Endothelial cell of umbilical vein (primary cell): ENCODE results near the gene PAX5. TPM values are rescaled to one million over a fixed set of nuclear protein-coding genes. Genes with fewer than 3 reads are reported as not detected.

ENCODE experiments used
- BruUV-seq: library from RNA; stranded (reverse); fragments of 400-500 nt; replicated peaks from 2 replicates; lab custom pipeline; 2021; lab: Mats Ljungman, UMichigan
- CTCF ChIA-PET: fragments of 300-600, 350-600 bp; sonication (Branson Sonifier 250); formaldehyde crosslinking; loops from one replicate; lab custom pipeline; 2021; ENCODE audit warnings: antibody characterized with exemption, inconsistent platforms; lab: Charles Lee
- POLR2A ChIA-PET: fragments of 300-600, 350-600 bp; sonication (Branson Sonifier 250); formaldehyde crosslinking; loops from one replicate; lab custom pipeline; 2021; ENCODE audit warnings: antibody characterized with exemption, inconsistent platforms; lab: Charles Lee
- DNase-seq: peaks from one replicate; pipeline ENCODE4 v3.0.0-alpha.2; 2011; ENCODE audit warnings: low read depth, low spot score
- FAIRE-seq: peaks from 2 replicates; lab custom pipeline; 2011; peaks lifted over from hg19 to GRCh38; lab: Jason Lieb, UNC
- H2AFZ ChIP-seq: 2 replicates; pipeline ENCODE4 v1.6.0; 2012; ENCODE audit warnings: low read depth, low read length, control low read depth, inconsistent platforms
- H3K27ac ChIP-seq: 2 replicates; pipeline ENCODE4 v1.5.1; 2011; ENCODE audit warnings: low read depth, mild to moderate bottlenecking, control low read depth, low read length, moderate library complexity; ENCODE audit not compliant: insufficient read depth
- H3K27me3 ChIP-seq, 2 experiments: 2 replicates each; pipeline versions ENCODE4 v1.6.0 to v1.6.1; 2011; ENCODE audit warnings: low read length in 2 of 2, mixed read lengths in 1 of 2; ENCODE audit not compliant: control insufficient read depth in 2 of 2, insufficient read depth in 2 of 2
- H3K36me3 ChIP-seq, 2 experiments: 2 replicates in 1 of 2; 3 replicates in 1 of 2; pipeline ENCODE4 v1.5.1; 2011; ENCODE audit warnings: low read length in 2 of 2, mild to moderate bottlenecking in 1 of 2, moderate library complexity in 1 of 2; ENCODE audit not compliant: control insufficient read depth in 2 of 2, insufficient read depth in 2 of 2; ENCODE audit errors: extremely low read depth in 1 of 2
- H3K4me1 ChIP-seq: 3 replicates; pipeline ENCODE4 v1.5.1; 2011; ENCODE audit warnings: mild to moderate bottlenecking, low read length; ENCODE audit not compliant: control insufficient read depth, insufficient read depth; ENCODE audit errors: extremely low read depth
- H3K4me2 ChIP-seq: 2 replicates; pipeline ENCODE4 v1.6.1; 2011; ENCODE audit warnings: low read length, control low read depth, mixed read lengths; ENCODE audit not compliant: insufficient read depth
- H3K4me3 ChIP-seq, 3 experiments: fragments of 200-600 bp in 1 of 3; sonication (generic), shearing (Covaris generic) in 1 of 3; replicated peaks in 1 of 3; 2 replicates each; pipeline ENCODE4 v1.5.1; 2011 to 2016; ENCODE audit warnings: control low read depth in 3 of 3, low read length in 3 of 3, mild to moderate bottlenecking in 2 of 3, inconsistent platforms in 1 of 3, low read depth in 1 of 3, moderate library complexity in 1 of 3; ENCODE audit not compliant: insufficient read depth in 1 of 3
- H3K79me2 ChIP-seq: 2 replicates; pipeline ENCODE4 v1.6.0; 2012; ENCODE audit warnings: low read length, inconsistent platforms; ENCODE audit not compliant: control insufficient read depth, insufficient read depth
- H3K9ac ChIP-seq: replicated peaks from 2 replicates; pipeline ENCODE3; 2011; ENCODE audit warnings: low read length, control low read depth; ENCODE audit not compliant: insufficient read depth; ENCODE audit errors: extremely low read depth
- H3K9me1 ChIP-seq: replicated peaks from 3 replicates; pipeline ENCODE4 v1.6.0; 2011; ENCODE audit warnings: mild to moderate bottlenecking, low read length; ENCODE audit not compliant: control insufficient read depth, insufficient read depth; ENCODE audit errors: extremely low read depth
- H3K9me3 ChIP-seq: replicated peaks from 2 replicates; pipeline ENCODE4 v1.5.1; 2012; ENCODE audit warnings: low read length, inconsistent platforms; ENCODE audit not compliant: control insufficient read depth, insufficient read depth
- H4K20me1 ChIP-seq: replicated peaks from 2 replicates; pipeline ENCODE3; 2011; ENCODE audit warnings: mild to moderate bottlenecking, low read length; ENCODE audit not compliant: control insufficient read depth, insufficient read depth; ENCODE audit errors: extremely low read depth
- EZH2 ChIP-seq: IDR thresholded peaks from 2 replicates; pipeline ENCODE4 v1.6.1; 2012; ENCODE audit warnings: borderline replicate concordance, low read depth, mild to moderate bottlenecking, moderate library complexity, low read length, inconsistent platforms; ENCODE audit not compliant: severe bottlenecking
- FOS ChIP-seq: IDR thresholded peaks from 2 replicates; pipeline ENCODE4 v1.6.1; 2011; ENCODE audit warnings: mild to moderate bottlenecking, low read length, moderate library complexity, borderline replicate concordance; ENCODE audit not compliant: insufficient read depth
- GATA2 ChIP-seq: IDR thresholded peaks from 2 replicates; pipeline ENCODE4 v1.7.0; 2011; ENCODE audit warnings: low read depth, mild to moderate bottlenecking, moderate library complexity, mixed read lengths, low read length; ENCODE audit not compliant: insufficient read length, insufficient read depth
- JUN ChIP-seq: IDR thresholded peaks from 2 replicates; pipeline ENCODE4 v1.6.1; 2011; ENCODE audit warnings: borderline replicate concordance, low read depth; ENCODE audit not compliant: insufficient read length, insufficient read depth
- MAX ChIP-seq: IDR thresholded peaks from 2 replicates; pipeline ENCODE4 v1.6.1; 2011; ENCODE audit not compliant: insufficient read depth, insufficient read length
- MYC ChIP-seq: IDR thresholded peaks from one replicate; pipeline ENCODE4 v1.6.1; 2011; ENCODE audit warnings: mild to moderate bottlenecking, low read depth, low read length
- POLR2A ChIP-seq: IDR thresholded peaks from 2 replicates; pipeline ENCODE4 v1.6.1; 2012; ENCODE audit warnings: low read depth, mild to moderate bottlenecking, control low read depth, low read length
- POLR2AphosphoS5 ChIP-seq: IDR thresholded peaks from 2 replicates; pipeline ENCODE4 v1.6.1; 2012; ENCODE audit warnings: low read depth, mild to moderate bottlenecking, control low read depth, low read length, moderate library complexity; ENCODE audit not compliant: insufficient read depth
- dilution Hi-C: fragments of 300-500 bp; cut with MboI; formaldehyde crosslinking; loops from one replicate; pipeline ENCODE4 v1.15.0; 2019; ENCODE audit warnings: low sequenced_read_pairs; ENCODE audit not compliant: extremely low pct_ligation_motif_present
- intact Hi-C: fragments of 100-400 bp; cut with micrococcal nuclease; formaldehyde crosslinking; loops from one replicate; pipeline ENCODE4 v1.10.0; 2022
- polyA plus RNA-seq, 4 experiments: library from polyadenylated mRNA; depleted of rRNA in 3 of 4; stranded (reverse) in 3 of 4; unstranded in 1 of 4; fragments of >200 nt; gene quantifications; 2 replicates each; pipeline versions ENCODE4 v1.2.1 to v1.2.3, GENCODE V29; 2011 to 2012; ENCODE audit warnings: missing spikeins in 1 of 4
- total RNA-seq: library from RNA; stranded (reverse); gene quantifications from 2 replicates; pipeline ENCODE4 v1.2.3, GENCODE V29; 2021
- TF ChIP-seq, protein P1 (sequence below), 2 donors: IDR thresholded peaks; 1 replicate in 1 of 2; 2 replicates in 1 of 2; pipeline ENCODE4 v1.5.1; 2011; ENCODE audit warnings: low read length in 2 of 2, mild to moderate bottlenecking in 2 of 2, moderate library complexity in 2 of 2, control low read depth in 1 of 2, inconsistent platforms in 1 of 2, low read depth in 1 of 2; ENCODE audit not compliant: insufficient read depth in 1 of 2; ENCODE audit errors: extremely low read depth in 1 of 2

Gene PAX5
- total and polyA plus RNA-seq, 2 donors (not counting 3 experiments of a cell fraction or from before 2014, with no cell fraction given): not detected

DNA sequence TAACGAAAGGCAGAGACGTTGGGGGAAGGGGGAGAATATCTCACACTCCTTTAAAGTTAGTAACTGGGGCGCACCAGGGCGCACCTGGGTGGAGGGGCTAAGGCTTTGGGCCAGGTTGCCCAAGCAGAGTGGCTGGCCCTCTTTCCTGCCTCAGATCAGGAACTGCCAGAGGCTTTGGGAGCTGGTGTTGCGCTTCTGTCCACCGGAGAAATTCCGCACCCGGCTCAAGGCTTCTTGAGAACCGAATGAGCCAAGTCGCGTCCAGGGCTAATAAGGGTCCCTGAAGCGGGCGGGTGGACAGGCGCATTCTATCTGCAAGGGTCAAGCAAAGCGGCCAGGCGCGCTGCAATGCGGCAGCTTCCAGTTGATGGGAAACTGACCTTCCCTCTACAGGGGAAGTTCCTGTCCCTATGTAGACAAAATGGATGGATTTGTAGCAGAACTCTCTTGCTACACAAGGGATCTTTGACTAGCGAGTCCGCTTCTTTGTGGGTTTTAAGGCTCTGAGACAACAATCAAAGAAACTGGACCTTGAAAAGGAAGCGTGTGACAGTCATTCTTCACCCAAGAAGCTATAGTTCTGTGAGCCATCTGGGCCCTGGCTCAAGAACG lies 5.5 kb downstream of the PAX5 start:
- Histone ChIP-seq H3K4me3 (no peak overlapping the region), H3K79me2 (no peaks in the 10 kb centered on the region), H3K36me3 (no peaks in the 10 kb centered on the region), H4K20me1 (no peaks in the 10 kb centered on the region), H3K27me3 (peaks cover 89 to 98% of the 10 kb centered on the region in 2 experiments), H3K4me2 (no peak overlapping the region), H3K4me1 (peaks cover 7% of the 10 kb centered on the region), H3K9me1 (no peaks in the 10 kb centered on the region), H2AFZ (no peak overlapping the region), H3K9me3 (no peaks in the 10 kb centered on the region), H3K27ac (no peak overlapping the region), H3K9ac (no peak overlapping the region)
- POLR2A ChIA-PET: no interaction called here
- DNase-seq: no peak
- no peak for FAIRE-seq
- dilution Hi-C loops (no loop called here), intact Hi-C loops (no loop called here)
- CTCF ChIA-PET: interaction anchor here (1.4 kb wide), 1 partner anchor 33 kb away, joined by 5 read pairs; no protein-coding TSS in a partner anchor
- TF ChIP-seq MYC: no peak
- no TSS peak for BruUV-seq

DNA sequence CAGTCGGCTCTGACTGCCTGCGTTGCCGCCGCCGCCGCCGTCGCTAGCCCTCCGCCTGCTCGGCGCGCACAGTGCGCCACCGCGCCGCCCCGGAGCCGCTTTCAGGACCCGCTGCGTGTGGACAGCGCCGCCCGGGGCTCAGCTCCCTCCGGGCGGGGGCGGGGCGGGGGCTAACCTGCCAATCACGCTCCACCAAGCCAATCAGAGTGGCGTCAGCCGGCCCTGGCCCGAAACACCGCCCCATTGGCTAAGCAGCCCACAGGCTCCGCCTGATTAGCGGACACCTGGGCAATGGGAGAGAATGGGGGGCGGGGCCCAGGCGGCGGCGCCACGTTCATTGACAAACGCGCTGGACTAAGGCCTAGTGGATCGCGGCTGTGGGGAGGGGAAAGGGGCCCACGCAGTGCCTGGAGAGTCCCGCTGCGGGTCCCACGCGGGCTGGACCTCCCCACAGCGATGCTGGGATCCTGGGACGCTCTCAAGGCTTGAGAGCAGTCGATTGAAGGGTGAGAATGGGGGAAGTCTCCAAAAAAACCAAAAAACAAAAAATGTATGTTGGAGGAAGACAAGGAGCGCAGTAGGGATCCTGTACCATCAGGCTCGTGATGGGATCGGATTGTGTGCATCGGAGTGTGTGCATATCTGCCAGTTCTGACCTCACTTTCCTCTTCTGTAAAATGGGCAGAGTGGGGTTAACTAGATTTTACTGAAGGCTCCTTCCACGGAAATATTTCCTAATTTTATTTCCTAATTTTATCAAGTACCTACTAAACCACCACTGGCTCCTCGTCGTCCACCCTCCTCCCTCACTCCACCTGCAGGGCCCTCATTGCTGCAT lies 6.3 kb downstream of the PAX5 start:
- FAIRE-seq: peak; percentile 89
- intact Hi-C loops: loop anchor here (1.0 to 2.0 kb wide), 3 partner anchors 52 to 154 kb away; partner anchors contain the start of gene ZCCHC7
- POLR2A ChIA-PET: no interaction called here

More for the DNA sequence above, 6.3 kb downstream of the PAX5 start:
- DNase-seq: peak; percentile 93
- Histone ChIP-seq H3K4me2 (peak overlapping the region; percentile 52), H3K9me1 (no peaks in the 10 kb centered on the region), H3K9me3 (no peaks in the 10 kb centered on the region), H2AFZ (peak overlapping the region; percentile 33), H3K36me3 (no peaks in the 10 kb centered on the region), H4K20me1 (no peaks in the 10 kb centered on the region), H3K79me2 (no peaks in the 10 kb centered on the region), H3K9ac (no peak overlapping the region), H3K4me1 (peaks cover 7% of the 10 kb centered on the region), H3K27me3 (peaks cover 89 to 97% of the 10 kb centered on the region in 2 experiments), H3K27ac (no peak overlapping the region), H3K4me3 (no peak overlapping the region)
- TF ChIP-seq POLR2AphosphoS5 (peak; percentile 57), GATA2 (no peak), POLR2A (no peak), MYC (no peak), EZH2 (no peak), JUN (no peak), MAX (peak; percentile 47), FOS (no peak)
- TF ChIP-seq, protein P1, sequence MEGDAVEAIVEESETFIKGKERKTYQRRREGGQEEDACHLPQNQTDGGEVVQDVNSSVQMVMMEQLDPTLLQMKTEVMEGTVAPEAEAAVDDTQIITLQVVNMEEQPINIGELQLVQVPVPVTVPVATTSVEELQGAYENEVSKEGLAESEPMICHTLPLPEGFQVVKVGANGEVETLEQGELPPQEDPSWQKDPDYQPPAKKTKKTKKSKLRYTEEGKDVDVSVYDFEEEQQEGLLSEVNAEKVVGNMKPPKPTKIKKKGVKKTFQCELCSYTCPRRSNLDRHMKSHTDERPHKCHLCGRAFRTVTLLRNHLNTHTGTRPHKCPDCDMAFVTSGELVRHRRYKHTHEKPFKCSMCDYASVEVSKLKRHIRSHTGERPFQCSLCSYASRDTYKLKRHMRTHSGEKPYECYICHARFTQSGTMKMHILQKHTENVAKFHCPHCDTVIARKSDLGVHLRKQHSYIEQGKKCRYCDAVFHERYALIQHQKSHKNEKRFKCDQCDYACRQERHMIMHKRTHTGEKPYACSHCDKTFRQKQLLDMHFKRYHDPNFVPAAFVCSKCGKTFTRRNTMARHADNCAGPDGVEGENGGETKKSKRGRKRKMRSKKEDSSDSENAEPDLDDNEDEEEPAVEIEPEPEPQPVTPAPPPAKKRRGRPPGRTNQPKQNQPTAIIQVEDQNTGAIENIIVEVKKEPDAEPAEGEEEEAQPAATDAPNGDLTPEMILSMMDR (IDR thresholded peaks at IDR 0.05; ENCODE audit: extremely low read depth in 1 of 2, insufficient read depth in 1 of 2, low read depth in 1 of 2, low read length in 2 of 2): no peak
- BruUV-seq: no TSS peak
- dilution Hi-C loops: no loop called here
- CTCF ChIA-PET: interaction anchor here (0.6 to 1.4 kb wide), 2 partner anchors 32 to 187 kb away, joined by 3 to 5 read pairs; no protein-coding TSS in a partner anchor
